A549 (cell line): ENCODE results near the gene IDS. TPM values are rescaled to one million over a fixed set of nuclear protein-coding genes. Genes with fewer than 3 reads are reported as not detected.
A peak's percentile ranks its signal among the peaks of the same experiment; 100 is the strongest.
"Not testable (repeated sequence)": the region's sequence is repeated elsewhere in the genome, so short reads cannot be mapped to it uniquely, and the experiment has no call there.

Experiments
- ATAC-seq, 2 experiments: fragments of 200-7000 bp in 1 of 2; fragments of >200 bp in 1 of 2; cut with Nextera tagmentation in 1 of 2; cut with Tn5 transposase in 1 of 2; 3 replicates each; pipeline versions ENCODE4 v1.8.0 to v1.9.1; 2018 to 2020; ENCODE audit warnings: mild to moderate bottlenecking in 1 of 2, moderate library complexity in 1 of 2
- CTCF ChIA-PET: fragments of 300-600 bp; sonication (Branson Sonifier 250); formaldehyde crosslinking; extraction: SDS; loops from one replicate; lab custom pipeline; 2021; ENCODE audit warnings: antibody characterized with exemption, inconsistent platforms; lab: Yijun Ruan, JAX
- POLR2A ChIA-PET: fragments of 350-600 bp; formaldehyde crosslinking; extraction: SDS; loops from one replicate; lab custom pipeline; 2021; ENCODE audit warnings: antibody characterized with exemption, inconsistent platforms; lab: Yijun Ruan, JAX
- DNase-seq, 2 experiments: peaks; one replicate each; pipeline versions ENCODE4 v3.0.0 to v3.0.0-alpha.2; 2011 to 2016; ENCODE audit warnings: low read depth in 1 of 2, low spot score in 1 of 2
- FAIRE-seq: peaks from 2 replicates; lab custom pipeline; 2011; peaks lifted over from hg19 to GRCh38; lab: Jason Lieb, UNC
- H3K27ac ChIP-seq, 2 experiments: fragments of >200 bp; sonication (Bioruptor Twin); formaldehyde crosslinking; 3 replicates each; pipeline ENCODE4 v1.5.1; 2016 to 2017
- H3K4me1 ChIP-seq: fragments of >200 bp; sonication (Bioruptor Twin); formaldehyde crosslinking; 3 replicates; pipeline ENCODE4 v1.6.1; 2016
- H3K4me2 ChIP-seq: fragments of >200 bp; sonication (Bioruptor Twin); formaldehyde crosslinking; 3 replicates; pipeline ENCODE4 v1.6.1; 2016
- H3K4me3 ChIP-seq: fragments of >200 bp; sonication (Bioruptor Twin); formaldehyde crosslinking; 3 replicates; pipeline ENCODE4 v1.5.1; 2016
- H3K9me3 ChIP-seq: fragments of >200 bp; sonication (Bioruptor Twin); formaldehyde crosslinking; 3 replicates; pipeline ENCODE4 v1.6.1; 2016
- CEBPB ChIP-seq, 2 experiments: fragments of >200 bp in 1 of 2; sonication (Bioruptor Twin) in 1 of 2; formaldehyde crosslinking in 1 of 2; IDR thresholded peaks; 2 replicates each; pipeline ENCODE4 v1.6.1; 2012 to 2016
- CHD4 ChIP-seq: fragments of 200-600 bp; sonication (generic); IDR thresholded peaks from 2 replicates; pipeline ENCODE4 v1.6.1; 2016; ENCODE audit warnings: antibody characterized with exemption, mild to moderate bottlenecking, borderline replicate concordance
- CTCF ChIP-seq: fragments of >200 bp; sonication (Bioruptor Twin); formaldehyde crosslinking; IDR thresholded peaks from 3 replicates; pipeline ENCODE4 v1.5.1; 2016
- EHF ChIP-seq: fragments of 250-450 bp; sonication (Bioruptor Pico); IDR thresholded peaks from 2 replicates; pipeline ENCODE4 v1.5.0; 2020; ENCODE audit warnings: mild to moderate bottlenecking
- FOSB ChIP-seq: fragments of 250-450 bp; sonication (Bioruptor Pico); IDR thresholded peaks from 2 replicates; pipeline ENCODE4 v1.5.0; 2020; ENCODE audit warnings: mild to moderate bottlenecking, moderate library complexity
- HEYL ChIP-seq: fragments of 250-450 bp; sonication (Bioruptor Pico); IDR thresholded peaks from 2 replicates; pipeline ENCODE4 v1.8.0; 2021; ENCODE audit warnings: mild to moderate bottlenecking, moderate library complexity
- HOXB13 ChIP-seq: fragments of 250-450 bp; sonication (Bioruptor Pico); IDR thresholded peaks from 2 replicates; pipeline ENCODE4 v1.5.0; 2020; ENCODE audit warnings: low read depth, mild to moderate bottlenecking, moderate library complexity
- HOXB5 ChIP-seq: fragments of 250-450 bp; sonication (Bioruptor Pico); IDR thresholded peaks from 2 replicates; pipeline ENCODE4 v1.5.0; 2020; ENCODE audit warnings: mild to moderate bottlenecking, moderate library complexity
- MAFK ChIP-seq: fragments of 450-650 bp; IDR thresholded peaks from 2 replicates; pipeline ENCODE4 v1.6.1; 2014; ENCODE audit not compliant: partially characterized antibody
- MAZ ChIP-seq: fragments of 150-350 bp; IDR thresholded peaks from 2 replicates; pipeline ENCODE4 v1.6.1; 2014; ENCODE audit warnings: antibody characterized with exemption, low read depth, low read length, borderline replicate concordance
- PBX3 ChIP-seq: IDR thresholded peaks from 2 replicates; pipeline ENCODE4 v1.6.1; 2012
- RAD21 ChIP-seq, 2 experiments: fragments of >200 bp in 1 of 2; sonication (Bioruptor Twin) in 1 of 2; formaldehyde crosslinking in 1 of 2; IDR thresholded peaks in 1 of 2; conservative IDR thresholded peaks in 1 of 2; 2 replicates in 1 of 2; 3 replicates in 1 of 2; pipeline ENCODE4 v1.6.1; 2012 to 2018; ENCODE audit warnings: inconsistent platforms in 1 of 2
- RARB ChIP-seq: fragments of 250-450 bp; sonication (Bioruptor Pico); IDR thresholded peaks from 2 replicates; pipeline ENCODE4 v1.8.0; 2021; ENCODE audit warnings: mild to moderate bottlenecking, moderate library complexity
- SMC3 ChIP-seq: fragments of >200 bp; sonication (Bioruptor Twin); formaldehyde crosslinking; IDR thresholded peaks from 3 replicates; pipeline ENCODE4 v1.6.1; 2018; ENCODE audit warnings: inconsistent platforms
- ZC3H11A ChIP-seq: fragments of 450-650 bp; IDR thresholded peaks from 2 replicates; pipeline ENCODE4 v1.6.1; 2014; ENCODE audit warnings: antibody characterized with exemption, mild to moderate bottlenecking
- WGBS: methylation state at CpG from one replicate; pipeline ENCODE4 v1.1.6; 2017; ENCODE audit errors: missing lambda C conversion rate; 5-methylcytosine and 5-hydroxymethylcytosine counted together
- polyA plus RNA-seq, 4 experiments: library from polyadenylated mRNA; depleted of rRNA in 3 of 4; stranded (reverse); fragments of >200 nt; fragmentation: RNase III in 1 of 4; extraction: RNeasy Plus Mini Kit Qiagen cat#74134 plus additional on column Dnase treatment in 1 of 4; gene quantifications; 2 replicates in 3 of 4; 3 replicates in 1 of 4; pipeline ENCODE4 v1.2.3, GENCODE V29; 2011 to 2017

Gene IDS
- polyA plus RNA-seq, 2 of the 4 experiments (the other 2 are of a cell fraction) = 40.6 to 120 TPM

GRCh38 chrX:149531599-149531998 lies 26.5 kb upstream of the IDS start:
- ATAC-seq = no peak
- H3K4me2 ChIP-seq = no peak overlapping the region
- H3K4me3 ChIP-seq = no peak overlapping the region
- no peak for TF ChIP-seq ZC3H11A
- no peak for TF ChIP-seq EHF (CRISPR knock-in tag)
- TF ChIP-seq FOSB (CRISPR knock-in tag) = no peak
- 78% methylated on average over 2 of the region's 2 CpGs for WGBS
- no peak for DNase-seq
- H3K27ac ChIP-seq = no peak overlapping the region
- POLR2A ChIA-PET = no interaction called here
- no peaks in the 10 kb centered on the region for H3K4me1 ChIP-seq
- CTCF ChIA-PET = no interaction called here
- H3K9me3 ChIP-seq = no peaks in the 10 kb centered on the region
- no peak for FAIRE-seq

- no peak for ATAC-seq
- Histone ChIP-seq H3K4me3 (no peak overlapping the region), H3K27ac (no peak overlapping the region), H3K4me1 (no peaks in the 10 kb centered on the region; the same call in 2 of the 3 replicates), H3K4me2 (no peak overlapping the region), H3K9me3 (no peaks in the 10 kb centered on the region)
- ChIA-PET CTCF (interaction anchor here (1.0 to 3.3 kb wide), 4 partner anchors 9 to 33 kb away, joined by 3 to 21 read pairs (median 4); partner anchors contain the start of gene EOLA1), POLR2A (interaction anchor here (0.6 to 1.0 kb wide), 2 partner anchors 11 kb away, joined by 3 to 4 read pairs; no protein-coding TSS in a partner anchor)
- no peak for DNase-seq
- no peak for FAIRE-seq
- no peak for TF ChIP-seq MAZ
- no peak for TF ChIP-seq HOXB5 (CRISPR knock-in tag)
- no peak for TF ChIP-seq PBX3
- no peak for TF ChIP-seq HOXB13 (CRISPR knock-in tag)
- no peak for TF ChIP-seq EHF (CRISPR knock-in tag)
- 36% methylated on average over 1 of the region's 1 CpG for WGBS
Measured at GRCh38 chrX:149528381-149528780, 23.3 kb upstream of the IDS start.

- ATAC-seq = peak; percentile 33 to 68; a peak in 4 of 6 replicates
- Histone ChIP-seq H3K27ac (no peak overlapping the region), H3K4me3 (no peak overlapping the region), H3K4me2 (no peak overlapping the region), H3K9me3 (no peaks in the 10 kb centered on the region), H3K4me1 (peaks cover 6% of the 10 kb centered on the region; the same call in 2 of the 3 replicates)
- ChIA-PET POLR2A (interaction anchor here (1.0 kb wide), 1 partner anchor 12 kb away, joined by 3 read pairs; no protein-coding TSS in a partner anchor), CTCF (interaction anchor here (1.0 to 3.3 kb wide), 4 partner anchors 9 to 32 kb away, joined by 3 to 21 read pairs (median 4); partner anchors contain the start of gene EOLA1)
- FAIRE-seq = peak; percentile 89
- peak; percentile 20 to 53 for DNase-seq
- WGBS = 65% methylated on average over 1 of the region's 1 CpG
- TF ChIP-seq HEYL (CRISPR knock-in tag) = no peak
- TF ChIP-seq SMC3 = peak; percentile 16; the same call in 1 of the 3 replicates
- TF ChIP-seq RARB (CRISPR knock-in tag) = no peak
- TF ChIP-seq CEBPB (IDR thresholded peaks at IDR 0.05) = no peak
- TF ChIP-seq CTCF = 0 out of 3 replicates have a peak, but pooled peaks have one; percentile 33
- TF ChIP-seq CHD4 = no peak
- peak; percentile 3 for TF ChIP-seq MAFK
- peak; percentile 13 to 28; a peak in 1 of 5 replicates for TF ChIP-seq RAD21 (conservative IDR thresholded peaks at IDR 0.05 in 1 of 2, IDR thresholded peaks at IDR 0.05 in 1 of 2)
Measured at GRCh38 chrX:149527705-149528104, 22.6 kb upstream of the IDS start.

- H3K9me3 ChIP-seq, ATAC-seq, H3K27ac ChIP-seq, POLR2A ChIA-PET, DNase-seq, H3K4me2 ChIP-seq, H3K4me3 ChIP-seq: not testable (repeated sequence)
- CTCF ChIA-PET = interaction anchor here (0.8 to 1.0 kb wide), 2 partner anchors 15 to 242 kb away, joined by 3 to 5 read pairs; no protein-coding TSS in a partner anchor
- 98% methylated on average over 5 of the region's 13 CpGs for WGBS
- peak; percentile 7 for FAIRE-seq
- peaks cover 10% of the 10 kb centered on the region; the same call in 2 of the 3 replicates for H3K4me1 ChIP-seq
Measured at GRCh38 chrX:149526318-149527033, 21.4 kb upstream of the IDS start.

- POLR2A ChIA-PET, DNase-seq, H3K4me3 ChIP-seq, FAIRE-seq, H3K9me3 ChIP-seq, H3K4me2 ChIP-seq: not testable (repeated sequence)
- 0 out of 6 replicates have a peak overlapping the region, but pooled peaks of 1 of the 2 experiments have one; percentile 24 for H3K27ac ChIP-seq
- CTCF ChIA-PET = interaction anchor here (1.0 kb wide), 1 partner anchor 14 kb away, joined by 5 read pairs; no protein-coding TSS in a partner anchor
- 82% methylated on average over 5 of the region's 5 CpGs for WGBS
- H3K4me1 ChIP-seq = peaks cover 10% of the 10 kb centered on the region; the same call in 2 of the 3 replicates
- peak in 1 of 2 experiments; percentile 16; a peak in 3 of 6 replicates for ATAC-seq
Measured at GRCh38 chrX:149525903-149526302, 20.8 kb upstream of the IDS start.

- H3K9me3 ChIP-seq, H3K4me3 ChIP-seq, FAIRE-seq, POLR2A ChIA-PET, H3K27ac ChIP-seq, H3K4me2 ChIP-seq: not testable (repeated sequence)
- ATAC-seq = peak; percentile 90 to 91
- H3K4me1 ChIP-seq = peaks cover 10% of the 10 kb centered on the region; the same call in 2 of the 3 replicates
- CTCF ChIA-PET = interaction anchor here (1.9 kb wide), 1 partner anchor 13 kb away, joined by 5 read pairs; no protein-coding TSS in a partner anchor
- WGBS = 33% methylated on average over 2 of the region's 10 CpGs
- DNase-seq = peak in 1 of 2 experiments; percentile 66
Measured at GRCh38 chrX:149525389-149525788, 20.3 kb upstream of the IDS start.
